Stimulated activated CD4-positive, alpha-beta T cell treated with anti-CD3 and anti-CD28 coated beads, Interleukin-4, amount 100 ng/mL, for 24 hours (primary cell): ENCODE results near the gene ZFHX3.

Source experiments
- DNase-seq: peaks from one replicate; pipeline ENCODE4 v3.0.0-alpha.2; 2020

The ZFHX3 gene

GRCh38 chr16:72814226-72814625 lies 233.7 kb downstream of the ZFHX3 start:
- no peak for DNase-seq

- DNase-seq, result no peak
Measured at GRCh38 chr16:72812672-72813071, 235.3 kb downstream of the ZFHX3 start.

- no peak for DNase-seq
Measured at GRCh38 chr16:72811876-72812275, 236.1 kb downstream of the ZFHX3 start.

GRCh38 chr16:72811188-72811720 lies 236.7 kb downstream of the ZFHX3 start:
- no peak for DNase-seq

- DNase-seq, result no peak
Measured at GRCh38 chr16:72810480-72810879, 237.4 kb downstream of the ZFHX3 start.

- no peak for DNase-seq
Measured at GRCh38 chr16:72809446-72809845, 238.5 kb downstream of the ZFHX3 start.

- no peak for DNase-seq
Measured at GRCh38 chr16:72808754-72809153, 239.2 kb downstream of the ZFHX3 start.

- DNase-seq, result no peak
Measured at GRCh38 chr16:72807245-72807644, 240.7 kb downstream of the ZFHX3 start.

GRCh38 chr16:72805486-72805885 lies 242.4 kb downstream of the ZFHX3 start:
- DNase-seq, result no peak

- DNase-seq, result no peak
Measured at GRCh38 chr16:72800524-72801161, 247.3 kb downstream of the ZFHX3 start.

GRCh38 chr16:72798264-72798663 lies 249.7 kb downstream of the ZFHX3 start:
- no peak for DNase-seq

GRCh38 chr16:72797621-72798020 lies 250.3 kb downstream of the ZFHX3 start:
- no peak for DNase-seq

GRCh38 chr16:72796222-72796621 lies 251.7 kb downstream of the ZFHX3 start:
- no peak for DNase-seq

GRCh38 chr16:72794986-72795385 lies 252.9 kb downstream of the ZFHX3 start:
- DNase-seq, result no peak

GRCh38 chr16:72794319-72794718 lies 253.6 kb downstream of the ZFHX3 start:
- DNase-seq, result no peak

- no peak for DNase-seq
Measured at GRCh38 chr16:72793716-72794115, 254.2 kb downstream of the ZFHX3 start.

- DNase-seq, result no peak
Measured at GRCh38 chr16:72793017-72793416, 254.9 kb downstream of the ZFHX3 start.

GRCh38 chr16:72791786-72792185 lies 256.1 kb downstream of the ZFHX3 start:
- DNase-seq, result no peak

GRCh38 chr16:72789921-72790320 lies 258.0 kb downstream of the ZFHX3 start:
- DNase-seq, result no peak

GRCh38 chr16:72789465-72789864 lies 258.5 kb downstream of the ZFHX3 start:
- DNase-seq, result no peak

- DNase-seq, result no peak
Measured at GRCh38 chr16:72788269-72788809, 259.6 kb downstream of the ZFHX3 start.

- peak; percentile 71 for DNase-seq
Measured at GRCh38 chr16:72787514-72788268, 260.2 kb downstream of the ZFHX3 start.

- no peak for DNase-seq
Measured at GRCh38 chr16:72787130-72787513, 260.8 kb downstream of the ZFHX3 start.

GRCh38 chr16:72786606-72787005 lies 261.3 kb downstream of the ZFHX3 start:
- DNase-seq, result no peak
